WTC11 (cell line): Measurements from ENCODE around the gene CASP8. TPM values are rescaled to one million over a fixed set of nuclear protein-coding genes. Genes with fewer than 3 reads are reported as not detected.

Experiments
- ATAC-seq: fragments of 200-7000 bp; cut with Tn5 transposase; 2 replicates; pipeline ENCODE4 v1.10.0; 2021; ENCODE audit warnings: mild to moderate bottlenecking, moderate library complexity
- CTCF ChIA-PET: fragments of 300-600 bp; sonication (Branson Sonifier 250); formaldehyde crosslinking; loops from one replicate; lab custom pipeline; 2021; ENCODE audit warnings: antibody characterized with exemption; lab: Charles Lee
- POLR2A ChIA-PET: fragments of 350-600 bp; sonication (Branson Sonifier 250); formaldehyde crosslinking; loops from one replicate; lab custom pipeline; 2021; ENCODE audit warnings: antibody characterized with exemption; lab: Charles Lee
- DNase-seq: peaks from one replicate; pipeline ENCODE4 v3.0.0; 2021; ENCODE audit warnings: low spot score
- H3K27ac Mint-ChIP-seq: 2 replicates; pipeline ENCODE4 v1.8.0; 2021; ENCODE audit warnings: mixed read lengths
- H3K27me3 Mint-ChIP-seq: 2 replicates; pipeline ENCODE4 v1.8.0; 2021; ENCODE audit warnings: low read depth, mild to moderate bottlenecking, moderate library complexity, mixed read lengths
- H3K36me3 Mint-ChIP-seq: 2 replicates; pipeline ENCODE4 v1.8.0; 2021; ENCODE audit warnings: mixed read lengths
- H3K4me1 Mint-ChIP-seq: 2 replicates; pipeline ENCODE4 v1.8.0; 2022; ENCODE audit warnings: mixed read lengths
- H3K4me3 Mint-ChIP-seq: 2 replicates; pipeline ENCODE4 v1.8.0; 2021; ENCODE audit warnings: mild to moderate bottlenecking, moderate library complexity, mixed read lengths
- H3K9me3 Mint-ChIP-seq: 2 replicates; pipeline ENCODE4 v1.8.0; 2021; ENCODE audit warnings: mixed read lengths
- ATF1 ChIP-seq: sonication (generic); formaldehyde crosslinking; IDR thresholded peaks from 2 replicates; pipeline ENCODE4 v1.8.1; 2023; ENCODE audit warnings: mild to moderate bottlenecking, moderate library complexity, missing genetic modification reagents
- CREM ChIP-seq: sonication (generic); formaldehyde crosslinking; IDR thresholded peaks from 2 replicates; pipeline ENCODE4 v1.8.1; 2022; ENCODE audit warnings: mild to moderate bottlenecking, missing genetic modification reagents, moderate library complexity
- ETV6 ChIP-seq: sonication (generic); formaldehyde crosslinking; IDR thresholded peaks from 2 replicates; pipeline ENCODE4 v1.8.1; 2022; ENCODE audit warnings: mild to moderate bottlenecking, missing genetic modification reagents
- IRF2 ChIP-seq: sonication (generic); formaldehyde crosslinking; IDR thresholded peaks from 2 replicates; pipeline ENCODE4 v1.8.0; 2022; ENCODE audit warnings: low read depth, missing genetic modification reagents, borderline replicate concordance
- MAX ChIP-seq: sonication (generic); formaldehyde crosslinking; IDR thresholded peaks from 2 replicates; pipeline ENCODE4 v1.8.0; 2022; ENCODE audit warnings: mild to moderate bottlenecking, missing genetic modification reagents
- MYBL2 ChIP-seq: sonication (generic); formaldehyde crosslinking; IDR thresholded peaks from 2 replicates; pipeline ENCODE4 v1.8.1; 2023; ENCODE audit warnings: mild to moderate bottlenecking, moderate library complexity, missing genetic modification reagents
- OVOL2 ChIP-seq: fragments of 250-450 bp; sonication (Bioruptor Pico); IDR thresholded peaks from 2 replicates; pipeline ENCODE4 v1.9.0; 2021; ENCODE audit warnings: mild to moderate bottlenecking, borderline replicate concordance
- SMAD4 ChIP-seq: sonication (generic); formaldehyde crosslinking; IDR thresholded peaks from 2 replicates; pipeline ENCODE4 v1.8.0; 2022; ENCODE audit warnings: mild to moderate bottlenecking, missing genetic modification reagents
- SP1 ChIP-seq: sonication (generic); formaldehyde crosslinking; conservative IDR thresholded peaks from 2 replicates; pipeline ENCODE4 v1.8.1; 2022; ENCODE audit warnings: missing genetic modification reagents
- TEAD4 ChIP-seq: sonication (generic); formaldehyde crosslinking; IDR thresholded peaks from 2 replicates; pipeline ENCODE4 v1.8.0; 2022; ENCODE audit warnings: mild to moderate bottlenecking, missing genetic modification reagents
- TP53 ChIP-seq: sonication (generic); formaldehyde crosslinking; IDR thresholded peaks from 2 replicates; pipeline ENCODE4 v1.8.1; 2023; ENCODE audit warnings: mild to moderate bottlenecking, missing genetic modification reagents
- ZNF138 ChIP-seq: sonication (generic); formaldehyde crosslinking; conservative IDR thresholded peaks from 2 replicates; pipeline ENCODE4 v1.8.1; 2022; ENCODE audit warnings: mild to moderate bottlenecking, moderate library complexity, missing genetic modification reagents
- ZNF263 ChIP-seq: sonication (generic); formaldehyde crosslinking; IDR thresholded peaks from 2 replicates; pipeline ENCODE4 v1.8.1; 2022; ENCODE audit warnings: low read depth, mild to moderate bottlenecking, moderate library complexity, missing genetic modification reagents
- ZNF532 ChIP-seq: fragments of 250-450 bp; sonication (Bioruptor Pico); IDR thresholded peaks from 2 replicates; pipeline ENCODE4 v1.9.0; 2021; ENCODE audit warnings: mild to moderate bottlenecking, borderline replicate concordance
- total RNA-seq: library from RNA; stranded (reverse); gene quantifications from 3 replicates; pipeline ENCODE4 v1.2.3, GENCODE V29; 2021
- TF ChIP-seq, protein P1 (sequence below): fragments of 250-450 bp; sonication (Bioruptor Pico); IDR thresholded peaks from 2 replicates; pipeline ENCODE4 v1.8.0; 2021; ENCODE audit warnings: mild to moderate bottlenecking
- TF ChIP-seq, protein P2 (sequence below): fragments of 250-450 bp; sonication (Bioruptor Pico); IDR thresholded peaks from 2 replicates; pipeline ENCODE4 v2.1.2; 2022; ENCODE audit warnings: mild to moderate bottlenecking, moderate library complexity

CASP8 gene
- total RNA-seq, 1 experiment from 2014 or later: 4.4 TPM

DNA sequence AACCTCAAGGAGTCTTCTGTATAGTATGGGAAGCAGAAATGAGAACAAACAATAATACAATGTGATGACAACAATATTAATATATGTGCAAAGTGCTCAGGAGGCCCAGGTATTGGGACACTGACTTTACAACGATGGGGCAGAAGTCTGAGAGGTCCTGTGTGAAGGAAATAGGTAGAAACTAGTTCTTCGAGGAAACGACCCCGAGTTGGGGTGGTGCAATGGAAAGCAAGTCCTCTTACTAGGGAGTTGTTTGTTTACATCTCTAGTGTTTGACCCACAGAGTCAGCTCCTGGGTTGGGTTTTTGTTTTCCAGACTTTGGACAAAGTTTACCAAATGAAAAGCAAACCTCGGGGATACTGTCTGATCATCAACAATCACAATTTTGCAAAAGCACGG, 16.2 kb downstream of the CASP8 start:
- no peaks in the 10 kb centered on the region for H3K9me3 Mint-ChIP-seq
- H3K4me3 Mint-ChIP-seq: no peak overlapping the region
- H3K36me3 Mint-ChIP-seq: no peaks in the 10 kb centered on the region
- no peaks in the 10 kb centered on the region for H3K27me3 Mint-ChIP-seq
- POLR2A ChIA-PET: no interaction called here
- DNase-seq: no peak
- no peak for TF ChIP-seq TP53 (CRISPR knock-in tag)
- no peak for TF ChIP-seq ETV6 (CRISPR knock-in tag)
- no peak for TF ChIP-seq CREM
- TF ChIP-seq TEAD4 (CRISPR knock-in tag): no peak
- no peak for TF ChIP-seq ZNF532 (CRISPR knock-in tag)
- TF ChIP-seq ZNF263: no peak
- no peak for TF ChIP-seq MAX (CRISPR knock-in tag)
- TF ChIP-seq, all 79 proteins: peak for 0
- ATAC-seq: no peak
- H3K4me1 Mint-ChIP-seq: no peaks in the 10 kb centered on the region
- H3K27ac Mint-ChIP-seq: no peak overlapping the region
- CTCF ChIA-PET: interaction anchor here (0.6 to 2.0 kb wide), 12 partner anchors 9 to 199 kb away, joined by 3 to 8 read pairs (median 3); partner anchors contain the start of gene CASP8

DNA sequence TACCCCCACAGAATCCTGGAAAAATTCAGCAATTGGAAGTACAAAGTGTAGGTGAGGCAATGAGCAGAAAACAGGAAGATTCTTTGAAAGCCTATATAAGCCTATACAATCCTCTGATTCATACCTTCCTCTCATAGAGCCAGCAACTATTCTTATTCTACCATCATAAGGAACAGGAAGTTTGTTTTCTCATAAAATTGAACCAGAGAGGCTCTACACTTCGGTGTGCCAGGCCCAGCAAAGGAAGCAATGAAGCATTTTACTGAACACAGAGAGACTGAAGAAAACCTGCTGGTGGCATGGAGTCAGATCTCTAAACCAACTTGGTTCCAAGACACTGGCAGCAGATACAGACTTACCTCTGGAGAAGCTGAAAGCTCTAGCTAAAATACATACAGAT, 18.7 kb downstream of the CASP8 start:
- no peaks in the 10 kb centered on the region for H3K4me1 Mint-ChIP-seq
- no peaks in the 10 kb centered on the region for H3K36me3 Mint-ChIP-seq
- H3K9me3 Mint-ChIP-seq: no peaks in the 10 kb centered on the region
- H3K27me3 Mint-ChIP-seq: no peaks in the 10 kb centered on the region
- H3K4me3 Mint-ChIP-seq: no peak overlapping the region
- CTCF ChIA-PET: interaction anchor here (1.3 to 1.4 kb wide), 2 partner anchors 47 to 91 kb away, joined by 3 to 4 read pairs; no protein-coding TSS in a partner anchor
- ATAC-seq (no peak), DNase-seq (no peak)
- no peak overlapping the region for H3K27ac Mint-ChIP-seq
- POLR2A ChIA-PET: no interaction called here
- TF ChIP-seq IRF2: no peak
- no peak for TF ChIP-seq ZNF263
- TF ChIP-seq ZNF138 (CRISPR knock-in tag): no peak
- TF ChIP-seq MYBL2 (CRISPR knock-in tag): no peak
- no peak for TF ChIP-seq OVOL2 (CRISPR knock-in tag)
- no peak for TF ChIP-seq SMAD4
- TF ChIP-seq, protein P1, sequence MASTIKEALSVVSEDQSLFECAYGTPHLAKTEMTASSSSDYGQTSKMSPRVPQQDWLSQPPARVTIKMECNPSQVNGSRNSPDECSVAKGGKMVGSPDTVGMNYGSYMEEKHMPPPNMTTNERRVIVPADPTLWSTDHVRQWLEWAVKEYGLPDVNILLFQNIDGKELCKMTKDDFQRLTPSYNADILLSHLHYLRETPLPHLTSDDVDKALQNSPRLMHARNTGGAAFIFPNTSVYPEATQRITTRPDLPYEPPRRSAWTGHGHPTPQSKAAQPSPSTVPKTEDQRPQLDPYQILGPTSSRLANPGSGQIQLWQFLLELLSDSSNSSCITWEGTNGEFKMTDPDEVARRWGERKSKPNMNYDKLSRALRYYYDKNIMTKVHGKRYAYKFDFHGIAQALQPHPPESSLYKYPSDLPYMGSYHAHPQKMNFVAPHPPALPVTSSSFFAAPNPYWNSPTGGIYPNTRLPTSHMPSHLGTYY (CRISPR knock-in tag): no peak
- TF ChIP-seq, protein P2, sequence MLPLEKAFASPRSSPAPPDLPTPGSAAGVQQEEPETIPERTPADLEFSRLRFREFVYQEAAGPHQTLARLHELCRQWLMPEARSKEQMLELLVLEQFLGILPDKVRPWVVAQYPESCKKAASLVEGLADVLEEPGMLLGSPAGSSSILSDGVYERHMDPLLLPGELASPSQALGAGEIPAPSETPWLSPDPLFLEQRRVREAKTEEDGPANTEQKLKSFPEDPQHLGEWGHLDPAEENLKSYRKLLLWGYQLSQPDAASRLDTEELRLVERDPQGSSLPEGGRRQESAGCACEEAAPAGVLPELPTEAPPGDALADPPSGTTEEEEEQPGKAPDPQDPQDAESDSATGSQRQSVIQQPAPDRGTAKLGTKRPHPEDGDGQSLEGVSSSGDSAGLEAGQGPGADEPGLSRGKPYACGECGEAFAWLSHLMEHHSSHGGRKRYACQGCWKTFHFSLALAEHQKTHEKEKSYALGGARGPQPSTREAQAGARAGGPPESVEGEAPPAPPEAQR (CRISPR knock-in tag): no peak
- no peak for TF ChIP-seq SP1 (CRISPR knock-in tag)
- no peak for TF ChIP-seq ATF1 (CRISPR knock-in tag)
